GM12878 (cell line): ENCODE data around the gene TMC4. TPM values are rescaled to one million over a fixed set of nuclear protein-coding genes. Genes with fewer than 3 reads are reported as not detected.

Experiments
- ATAC-seq: fragments of 200-7000 bp; cut with Tn5 transposase; 3 replicates; pipeline ENCODE4 v1.9.1; 2020; ENCODE audit warnings: mild to moderate bottlenecking, moderate library complexity
- BruUV-seq: library from RNA; stranded (reverse); fragments of 400-500 nt; replicated peaks from 2 replicates; lab custom pipeline; 2021; lab: Mats Ljungman, UMichigan
- CTCF ChIA-PET: fragments of 300-600 bp; sonication (Branson Sonifier 250); formaldehyde crosslinking; extraction: SDS; loops from one replicate; lab custom pipeline; 2021; ENCODE audit warnings: inconsistent platforms; lab: Yijun Ruan, JAX
- POLR2A ChIA-PET: fragments of 350-600 bp; formaldehyde crosslinking; extraction: SDS; loops from one replicate; lab custom pipeline; 2021; ENCODE audit warnings: inconsistent platforms; lab: Charles Lee
- RAD21 ChIA-PET: fragments of 300-600 bp; sonication (Branson Sonifier 250); formaldehyde crosslinking; loops from one replicate; lab custom pipeline; 2023; ENCODE audit warnings: antibody characterized with exemption; ENCODE audit not compliant: unreplicated experiment; lab: Charles Lee
- SMC1A ChIA-PET: fragments of 300-600 bp; sonication (Branson Sonifier 250); formaldehyde crosslinking; loops from one replicate; lab custom pipeline; 2023; ENCODE audit not compliant: unreplicated experiment, uncharacterized antibody; lab: Charles Lee
- DNase-seq: peaks from one replicate; pipeline ENCODE4 v3.0.0-alpha.2; 2011; ENCODE audit warnings: low read depth, low spot score
- FAIRE-seq: peaks from 3 replicates; lab custom pipeline; 2011; peaks lifted over from hg19 to GRCh38; lab: Jason Lieb, UNC
- H2AFZ ChIP-seq: 2 replicates; pipeline ENCODE4 v1.6.0; 2011; ENCODE audit warnings: low read depth, low read length, control low read depth; ENCODE audit not compliant: control insufficient read depth
- H3K27ac ChIP-seq: 2 replicates; pipeline ENCODE4 v1.5.1; 2011; ENCODE audit warnings: control low read depth; ENCODE audit not compliant: control insufficient read depth, insufficient read depth
- H3K27me3 ChIP-seq, 2 experiments: replicated peaks in 1 of 2; 2 replicates each; pipeline versions ENCODE4 v1.6.0 to v1.6.1; 2011; ENCODE audit warnings: low read length in 1 of 2; ENCODE audit not compliant: control insufficient read depth in 2 of 2, insufficient read depth in 2 of 2
- H3K36me3 ChIP-seq, 2 experiments: 2 replicates each; pipeline ENCODE4 v1.5.1; 2011; ENCODE audit warnings: low read length in 1 of 2; ENCODE audit not compliant: control insufficient read depth in 2 of 2, insufficient read depth in 2 of 2
- H3K4me1 ChIP-seq: 2 replicates; pipeline ENCODE4 v1.6.1; 2011; ENCODE audit warnings: mild to moderate bottlenecking, low read length, moderate library complexity, mixed read lengths; ENCODE audit not compliant: control insufficient read depth, insufficient read depth
- H3K4me2 ChIP-seq: 2 replicates; pipeline ENCODE4 v1.6.0; 2011; ENCODE audit warnings: control low read depth; ENCODE audit not compliant: control insufficient read depth, insufficient read depth
- H3K4me3 ChIP-seq: fragments of 200-600 bp; sonication (generic); 2 replicates; pipeline ENCODE4 v1.5.1; 2016
- H3K79me2 ChIP-seq: 2 replicates; pipeline ENCODE4 v1.6.0; 2011; ENCODE audit warnings: low read length; ENCODE audit not compliant: control insufficient read depth, insufficient read depth
- H3K9ac ChIP-seq: 2 replicates; pipeline ENCODE4 v1.8.0; 2011; ENCODE audit warnings: low read length, control low read depth, mixed read lengths; ENCODE audit not compliant: control insufficient read depth, insufficient read depth
- H3K9me3 ChIP-seq: replicated peaks from 3 replicates; pipeline ENCODE4 v1.5.1; 2011; ENCODE audit warnings: mild to moderate bottlenecking, low read length; ENCODE audit not compliant: control insufficient read depth, insufficient read depth
- H4K20me1 ChIP-seq: 2 replicates; pipeline ENCODE4 v1.6.0; 2011; ENCODE audit not compliant: control insufficient read depth, insufficient read depth
- DPF2 ChIP-seq: fragments of 450-650 bp; IDR thresholded peaks from 2 replicates; pipeline ENCODE4 v1.6.1; 2017; ENCODE audit warnings: mild to moderate bottlenecking
- E2F4 ChIP-seq: IDR thresholded peaks from 2 replicates; pipeline ENCODE4 v1.6.1; 2012; ENCODE audit warnings: low read depth, low read length, improper control_type of control experiment
- MLLT1 ChIP-seq: fragments of 450-650 bp; IDR thresholded peaks from 2 replicates; pipeline ENCODE4 v1.6.1; 2016; ENCODE audit warnings: mild to moderate bottlenecking
- MYB ChIP-seq: fragments of 150-350 bp; IDR thresholded peaks from 2 replicates; pipeline ENCODE4 v1.6.1; 2014; ENCODE audit warnings: mild to moderate bottlenecking, low read depth, low read length, borderline replicate concordance
- NKRF ChIP-seq: fragments of 450-650 bp; conservative IDR thresholded peaks from 2 replicates; pipeline ENCODE4 v1.6.1; 2017; ENCODE audit warnings: mild to moderate bottlenecking, moderate library complexity
- POLR2A ChIP-seq: IDR thresholded peaks from 2 replicates; pipeline ENCODE4 v1.6.1; 2011; ENCODE audit warnings: low read depth, mild to moderate bottlenecking, low read length
- RAD21 ChIP-seq: IDR thresholded peaks from 2 replicates; pipeline ENCODE4 v1.6.1; 2011; ENCODE audit warnings: mild to moderate bottlenecking, low read depth, low read length, moderate library complexity; ENCODE audit not compliant: insufficient read depth
- RFX5 ChIP-seq: IDR thresholded peaks from 2 replicates; pipeline ENCODE4 v1.6.1; 2011; ENCODE audit warnings: low read depth, low read length, improper control_type of control experiment
- SMAD1 ChIP-seq: fragments of 450-650 bp; IDR thresholded peaks from 2 replicates; pipeline ENCODE4 v1.6.1; 2018; ENCODE audit warnings: mild to moderate bottlenecking, low read depth; ENCODE audit not compliant: partially characterized antibody
- SMC3 ChIP-seq: IDR thresholded peaks from 2 replicates; pipeline ENCODE4 v1.6.1; 2011; ENCODE audit warnings: low read length, improper control_type of control experiment, borderline replicate concordance
- SPI1 ChIP-seq: IDR thresholded peaks from 2 replicates; pipeline ENCODE4 v1.6.1; 2011; ENCODE audit warnings: low read depth, mild to moderate bottlenecking, low read length, moderate library complexity, borderline replicate concordance; ENCODE audit not compliant: insufficient read depth
- SREBF1 ChIP-seq: IDR thresholded peaks from 2 replicates; pipeline ENCODE4 v1.6.1; 2012; ENCODE audit warnings: mild to moderate bottlenecking, low read length
- SUPT20H ChIP-seq: IDR thresholded peaks from 2 replicates; pipeline ENCODE4 v1.6.1; 2011; ENCODE audit warnings: low read depth, mild to moderate bottlenecking, low read length, moderate library complexity, borderline replicate concordance; ENCODE audit not compliant: control insufficient read depth
- SUZ12 ChIP-seq: fragments of 200-600 bp; sonication (generic); IDR thresholded peaks from one replicate; pipeline ENCODE4 v1.6.1; 2018; ENCODE audit warnings: antibody characterized with exemption, mild to moderate bottlenecking; ENCODE audit not compliant: unreplicated experiment
- TAF1 ChIP-seq: IDR thresholded peaks from 2 replicates; pipeline ENCODE4 v1.6.1; 2011; ENCODE audit warnings: mild to moderate bottlenecking, low read depth, low read length, borderline replicate concordance
- TCF7 ChIP-seq: IDR thresholded peaks from 2 replicates; pipeline ENCODE4 v1.6.1; 2014; ENCODE audit warnings: antibody characterized with exemption, borderline replicate concordance
- ZBED1 ChIP-seq: IDR thresholded peaks from 2 replicates; pipeline ENCODE4 v1.6.1; 2016; ENCODE audit warnings: borderline replicate concordance
- ZZZ3 ChIP-seq: IDR thresholded peaks from 2 replicates; pipeline ENCODE4 v1.6.1; 2011; ENCODE audit warnings: low read depth; ENCODE audit not compliant: control insufficient read depth, insufficient read length
- WGBS: methylation state at CpG from one replicate; pipeline ENCODE4 v1.1.6; 2016; ENCODE audit warnings: low lambda C conversion rate; ENCODE audit not compliant: insufficient replicate concordance, insufficient coverage; ENCODE audit errors: missing lambda C conversion rate; 5-methylcytosine and 5-hydroxymethylcytosine counted together
- in situ Hi-C: fragments of 300-500 bp; cut with MboI; formaldehyde crosslinking; loops from 9 replicates; pipeline ENCODE4 v1.14.3; 2018; ENCODE audit warnings: mixed read lengths
- intact Hi-C: fragments of 100-400 bp; cut with micrococcal nuclease; formaldehyde crosslinking; loops from one replicate; pipeline ENCODE4 v1.14.2; 2022; ENCODE audit not compliant: unreplicated experiment
- polyA plus RNA-seq, 11 experiments: library from polyadenylated mRNA; depleted of rRNA in 4 of 11; unstranded in 6 of 11; stranded (reverse) in 5 of 11; fragments of >200 nt; fragmentation: Nextera tagmentation in 4 of 11; fragmentation: Illumina TruSeq in 1 of 11; extraction: Ambion mirVana in 4 of 11; extraction: Trizol in 1 of 11; gene quantifications; 1 replicate in 1 of 11; 2 replicates in 10 of 11; pipeline versions ENCODE4 v1.2.1 to v1.2.3, GENCODE V29; 2011 to 2016; ENCODE audit warnings: inconsistent platforms in 2 of 11, missing spikeins in 2 of 11, low read depth in 1 of 11
- total RNA-seq, 4 experiments: library from RNA; depleted of rRNA in 3 of 4; stranded (reverse); fragments of >200 nt in 3 of 4; fragmentation: Illumina TruSeq in 1 of 4; extraction: Trizol in 1 of 4; gene quantifications; 2 replicates each; pipeline versions ENCODE4 v1.2.1 to v1.2.3, GENCODE V29; 2013 to 2021

Gene TMC4
- total and polyA plus RNA-seq, 10 of the 15 experiments (the other 5 are each of a cell fraction or from before 2014, with no cell fraction given), result 0.33 to 0.83 (median 0.74) TPM; not detected in 7

GRCh38 chr19:54158812-54159351, 14.1 kb downstream of the TMC4 start:
- WGBS, result 5% methylated on average over 19 of the region's 19 CpGs
- ATAC-seq (peak; percentile 13), FAIRE-seq (peak; percentile 70), DNase-seq (no peak)
- ChIA-PET RAD21 (interaction anchor here (0.8 to 2.1 kb wide), 3 partner anchors 11 to 107 kb away, joined by 3 to 14 read pairs (median 3); partner anchors contain the start of gene CNOT3), CTCF (interaction anchor here (0.8 to 2.1 kb wide), 5 partner anchors 9 to 107 kb away, joined by 3 to 15 read pairs (median 6); partner anchors contain the start of genes CNOT3 and MBOAT7), POLR2A (interaction anchor here (0.7 to 4.0 kb wide), 5 partner anchors 10 to 79 kb away, joined by 3 to 30 read pairs (median 6); partner anchors contain the start of genes CNOT3, MBOAT7, PRPF31 and TFPT), SMC1A (interaction anchor here (1.3 to 1.5 kb wide), 2 partner anchors 30 to 232 kb away, joined by 4 read pairs; partner anchors contain the start of gene MBOAT7)
- peak overlapping the region; percentile 85 for H3K4me3 ChIP-seq
- H3K9ac ChIP-seq, result peak overlapping the region; percentile 92
- peaks cover 4% of the 10 kb centered on the region; the same call in 1 of the 2 replicates for H3K4me1 ChIP-seq
- in situ Hi-C loops, result no loop called here
- intact Hi-C loops, result loop anchor here (1.0 kb wide), 2 partner anchors 22 to 31 kb away; partner anchors contain the start of gene CNOT3
- peak overlapping the region; percentile 95 for H2AFZ ChIP-seq
- H3K36me3 ChIP-seq, result peaks cover 10 to 13% of the 10 kb centered on the region in 2 experiments; a peak in 3 of 4 replicates
- TSS peak; percentile 87 for BruUV-seq
- H3K27ac ChIP-seq, result peak overlapping the region; percentile 93
- no peaks in the 10 kb centered on the region for H4K20me1 ChIP-seq
- H3K79me2 ChIP-seq, result peaks cover 8% of the 10 kb centered on the region
- H3K9me3 ChIP-seq, result no peaks in the 10 kb centered on the region
- no peaks in the 10 kb centered on the region for H3K27me3 ChIP-seq
- peak overlapping the region; percentile 97 for H3K4me2 ChIP-seq
- no peak for TF ChIP-seq DPF2
- no peak for TF ChIP-seq TCF7
- TF ChIP-seq SMAD1, result no peak
- 0 out of 2 replicates have a peak, but pooled peaks have one; percentile 4 for TF ChIP-seq SMC3
- no peak for TF ChIP-seq SUZ12
- TF ChIP-seq ZBED1, result no peak
- TF ChIP-seq MYB, result no peak
- TF ChIP-seq SREBF1, result no peak
- TF ChIP-seq SPI1, result peak; percentile 35; the same call in 1 of the 2 replicates
- TF ChIP-seq ZZZ3, result no peak
- 0 out of 2 replicates have a peak, but pooled peaks have one; percentile 58 for TF ChIP-seq MLLT1
- TF ChIP-seq RFX5, result no peak
- 0 out of 2 replicates have a peak, but pooled peaks have one; percentile 18 for TF ChIP-seq NKRF
- no peak for TF ChIP-seq TAF1
- TF ChIP-seq POLR2A, result no peak
- no peak for TF ChIP-seq RAD21
- no peak for TF ChIP-seq SUPT20H
- no peak for TF ChIP-seq E2F4
